G401 (cell line): ENCODE data around the gene EQTN. TPM values are rescaled to one million over a fixed set of nuclear protein-coding genes. Genes with fewer than 3 reads are reported as not detected.
A peak's percentile ranks its signal among the peaks of the same experiment; 100 is the strongest.

Experiments used
- DNase-seq: peaks from one replicate; pipeline ENCODE4 v3.0.0-alpha.2; 2015; ENCODE audit warnings: low spot score
- in situ Hi-C: cut with HindIII; loops from 2 replicates; pipeline ENCODE4 v1.10.0; 2016; ENCODE audit warnings: low sequenced_read_pairs, mixed read lengths
- total RNA-seq: library from RNA; depleted of rRNA; stranded (reverse); fragments of >200 nt; shearing (Covaris generic); gene quantifications from 2 replicates; pipeline ENCODE4 v1.2.3, GENCODE V29; 2014

EQTN gene
- total RNA-seq, 1 experiment from 2014 or later, result not detected

DNA sequence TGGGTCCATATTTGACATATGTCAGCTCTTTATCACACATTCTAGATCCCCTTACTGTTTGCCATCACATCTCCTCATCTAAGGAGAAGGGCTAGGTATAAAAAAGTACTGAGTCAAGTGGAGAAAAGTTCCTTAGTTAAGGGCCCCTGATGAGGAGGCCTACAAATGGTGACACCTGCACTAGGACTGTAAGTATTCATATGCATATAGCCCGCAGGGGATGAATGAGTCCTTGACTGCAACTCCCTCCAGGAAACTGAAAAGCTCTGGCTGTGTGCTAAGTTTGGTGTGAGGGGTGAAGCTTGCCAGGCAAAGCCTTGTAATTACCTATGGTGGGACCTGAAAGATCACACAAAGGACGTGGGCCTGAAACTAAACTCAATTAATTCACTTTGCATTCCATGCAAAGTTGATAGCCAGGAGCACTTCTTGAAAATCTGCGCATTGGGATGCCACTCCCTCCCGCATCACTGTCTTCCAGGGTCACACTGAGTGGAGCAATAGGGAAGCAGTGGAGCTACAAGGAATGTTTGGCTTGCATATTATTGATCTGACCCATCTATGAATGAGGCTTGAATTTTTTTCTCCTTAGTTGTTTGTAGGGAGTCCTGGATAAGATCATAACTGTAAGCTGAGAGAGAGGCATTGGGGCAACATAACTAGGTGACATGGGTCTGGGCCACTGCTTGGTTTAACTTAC lies 11.9 kb upstream of the EQTN start:
- in situ Hi-C loops, result no loop called here
- DNase-seq, result no peak

GRCh38 chr9:27304521-27304920 lies 7.6 kb upstream of the EQTN start:
- in situ Hi-C loops, result no loop called here
- no peak for DNase-seq

GRCh38 chr9:27303219-27303618 lies 6.3 kb upstream of the EQTN start:
- in situ Hi-C loops, result no loop called here
- DNase-seq, result no peak

- no peak for DNase-seq
- in situ Hi-C loops, result no loop called here
Observed at GRCh38 chr9:27293996-27294395, 3.0 kb downstream of the EQTN start.

DNA sequence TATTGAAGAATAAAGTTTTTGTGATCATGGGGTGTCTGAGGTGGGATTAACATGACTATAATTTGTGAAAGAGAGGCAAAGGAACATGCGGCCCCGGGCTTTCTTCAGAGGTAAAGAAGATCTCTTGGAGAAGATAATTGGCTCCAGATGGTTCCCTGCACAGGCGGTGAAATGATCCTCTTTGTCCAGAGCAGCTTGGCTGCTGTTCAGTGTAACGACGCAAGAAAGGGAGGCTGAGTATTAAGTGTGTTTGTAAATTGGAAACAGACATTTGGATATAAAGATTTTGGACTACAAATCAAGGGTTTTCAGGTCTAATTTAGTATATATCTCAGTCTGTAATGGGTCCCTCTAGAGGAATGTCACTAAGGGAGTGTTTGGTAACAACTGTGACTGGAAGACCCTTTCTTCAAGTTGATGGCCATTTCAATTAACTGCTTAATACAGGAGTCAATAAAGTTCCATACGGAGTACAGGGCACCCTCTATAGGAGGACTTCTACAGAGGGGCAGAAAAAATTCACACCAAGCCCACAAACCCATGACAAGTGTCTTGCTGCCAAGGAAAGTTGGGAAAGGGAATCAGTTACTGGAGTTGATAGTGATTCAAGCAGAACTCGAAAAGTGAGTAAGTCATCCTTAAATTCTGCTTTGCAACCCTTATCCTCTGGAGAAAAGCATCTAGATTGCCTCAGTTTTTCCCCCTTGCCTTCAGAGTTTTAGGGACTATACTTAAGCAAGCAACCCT lies 4.1 kb downstream of the EQTN start:
- no peak for DNase-seq
- in situ Hi-C loops, result no loop called here

GRCh38 chr9:27291292-27291691 lies 5.7 kb downstream of the EQTN start:
- DNase-seq, result no peak
- in situ Hi-C loops, result no loop called here

GRCh38 chr9:27282269-27282668 lies 14.7 kb downstream of the EQTN start:
- in situ Hi-C loops, result no loop called here

GRCh38 chr9:27280860-27281259 lies 16.1 kb downstream of the EQTN start:
- no peak for DNase-seq
- in situ Hi-C loops, result no loop called here

More at GRCh38 chr9:27282269-27282668, 14.7 kb downstream of the EQTN start:
- DNase-seq, result no peak

DNA sequence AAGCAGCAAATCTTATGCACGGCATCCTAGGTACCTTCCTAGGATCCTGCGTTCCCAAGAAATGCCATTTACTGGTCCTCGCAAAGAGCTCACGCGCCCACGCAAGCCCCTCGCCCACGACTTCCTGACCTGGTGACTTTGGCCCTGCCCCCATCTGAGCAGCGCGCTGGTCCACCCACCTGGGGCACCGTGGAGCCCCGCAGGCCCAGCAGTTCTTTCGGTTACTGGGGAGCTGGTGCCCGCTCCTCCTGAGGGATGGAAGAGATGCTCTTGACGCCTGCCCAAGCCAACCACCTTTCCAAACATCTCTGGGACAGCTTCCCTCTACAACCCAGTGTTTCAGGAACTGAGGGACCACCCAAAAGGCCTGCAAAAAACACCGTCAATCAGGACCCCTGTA lies 16.7 kb downstream of the EQTN start:
- in situ Hi-C loops, result no loop called here

DNA sequence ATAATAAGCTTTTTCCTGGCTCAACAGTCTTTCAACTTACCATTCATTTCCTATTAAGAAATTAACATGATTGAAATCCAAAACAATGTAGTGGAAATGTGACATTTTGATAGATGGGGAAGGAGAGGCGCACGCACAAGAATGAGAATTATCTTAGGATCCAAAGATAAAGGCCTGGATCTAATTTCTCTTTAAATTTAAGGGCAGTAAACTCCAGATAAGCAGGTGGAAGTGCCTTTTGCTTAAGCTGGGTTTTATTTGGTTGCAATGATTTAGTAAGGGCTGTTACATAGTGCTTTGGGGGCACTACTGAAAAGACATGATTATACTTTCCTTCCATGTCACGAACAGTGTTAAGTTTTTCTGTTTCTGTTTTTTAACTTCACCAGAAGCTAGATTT lies 17.3 kb downstream of the EQTN start:
- no peak for DNase-seq
- in situ Hi-C loops, result no loop called here

More for the DNA sequence above, 16.7 kb downstream of the EQTN start:
- no peak for DNase-seq

DNA sequence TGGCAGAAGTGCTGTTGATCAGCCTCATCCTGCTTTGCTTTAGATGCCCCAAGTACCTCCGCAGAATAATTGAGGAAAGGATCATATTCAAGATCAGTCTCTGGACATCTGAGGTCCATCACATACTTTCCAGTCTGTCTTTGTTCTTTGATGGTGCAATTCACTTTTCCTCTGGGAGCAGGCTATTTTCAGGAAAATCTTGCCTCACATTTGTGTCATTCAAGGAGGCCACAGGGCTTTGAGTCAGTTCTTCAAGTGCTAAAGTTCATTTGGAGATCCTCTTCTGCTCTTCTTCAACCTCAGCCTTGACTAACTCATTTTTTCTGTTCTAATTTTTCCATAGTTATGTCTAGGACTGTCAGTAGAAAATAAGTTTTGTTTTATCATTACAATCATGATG lies 18.6 kb downstream of the EQTN start:
- in situ Hi-C loops, result no loop called here
- no peak for DNase-seq

DNA sequence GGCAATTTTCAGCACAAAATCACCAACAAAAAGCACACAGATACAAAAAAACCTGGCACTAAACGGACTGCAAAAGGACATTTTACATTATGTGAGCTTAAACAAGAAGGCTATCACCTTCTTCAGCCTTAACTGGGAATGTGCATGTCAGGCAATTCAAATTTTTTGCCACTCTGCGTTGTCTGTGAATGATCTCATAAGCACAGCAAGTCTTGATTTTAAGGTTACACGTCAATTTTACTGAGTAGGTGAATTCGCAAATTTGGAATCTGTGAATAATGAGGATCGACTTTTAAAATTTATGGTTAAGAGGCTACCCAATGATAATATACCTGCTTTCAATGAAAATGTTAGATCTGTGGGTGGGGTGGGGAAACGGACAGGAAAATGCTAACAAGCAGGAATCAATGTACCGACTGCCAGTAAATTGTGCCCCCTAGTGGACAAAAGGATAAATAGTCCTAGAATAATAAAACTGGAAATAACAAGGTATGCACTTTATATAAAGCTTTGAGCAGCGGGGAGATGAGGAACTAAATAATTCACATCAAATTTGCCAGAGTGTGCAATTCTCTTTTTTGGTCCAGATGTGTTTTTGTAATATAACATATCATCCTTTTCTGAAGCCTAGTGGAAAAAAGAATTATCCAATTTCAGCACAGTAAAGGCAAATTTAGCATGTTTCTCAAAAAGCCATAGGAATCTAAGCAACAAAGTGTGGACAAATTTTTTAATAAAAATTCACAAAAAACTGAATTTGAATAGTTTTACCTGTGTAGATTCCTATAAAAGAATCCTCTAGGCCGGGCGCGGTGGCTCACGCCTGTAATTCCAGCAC lies 20.5 kb downstream of the EQTN start:
- in situ Hi-C loops, result no loop called here
- DNase-seq, result peak; percentile 74

GRCh38 chr9:27273186-27273585 lies 23.8 kb downstream of the EQTN start:
- in situ Hi-C loops, result no loop called here
- no peak for DNase-seq

DNA sequence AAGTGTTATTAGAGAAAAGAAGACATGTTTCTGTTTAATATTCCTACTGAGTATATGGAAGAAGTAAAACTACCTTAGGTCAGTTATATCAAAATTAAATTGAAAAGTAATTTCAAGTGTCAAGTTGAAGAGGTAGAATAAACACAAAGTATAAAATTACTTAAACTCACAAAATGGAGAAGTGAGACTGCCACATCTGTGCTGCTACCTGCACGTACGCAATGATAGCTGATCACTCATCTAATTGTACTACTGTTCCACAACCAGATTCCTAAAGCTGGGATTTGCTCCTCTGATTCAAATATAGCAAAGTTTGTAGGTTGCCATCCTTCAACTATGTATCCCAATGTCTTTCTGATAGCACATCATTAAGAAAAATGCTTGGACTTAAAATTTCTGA lies 24.8 kb downstream of the EQTN start:
- in situ Hi-C loops, result no loop called here
- no peak for DNase-seq

DNA sequence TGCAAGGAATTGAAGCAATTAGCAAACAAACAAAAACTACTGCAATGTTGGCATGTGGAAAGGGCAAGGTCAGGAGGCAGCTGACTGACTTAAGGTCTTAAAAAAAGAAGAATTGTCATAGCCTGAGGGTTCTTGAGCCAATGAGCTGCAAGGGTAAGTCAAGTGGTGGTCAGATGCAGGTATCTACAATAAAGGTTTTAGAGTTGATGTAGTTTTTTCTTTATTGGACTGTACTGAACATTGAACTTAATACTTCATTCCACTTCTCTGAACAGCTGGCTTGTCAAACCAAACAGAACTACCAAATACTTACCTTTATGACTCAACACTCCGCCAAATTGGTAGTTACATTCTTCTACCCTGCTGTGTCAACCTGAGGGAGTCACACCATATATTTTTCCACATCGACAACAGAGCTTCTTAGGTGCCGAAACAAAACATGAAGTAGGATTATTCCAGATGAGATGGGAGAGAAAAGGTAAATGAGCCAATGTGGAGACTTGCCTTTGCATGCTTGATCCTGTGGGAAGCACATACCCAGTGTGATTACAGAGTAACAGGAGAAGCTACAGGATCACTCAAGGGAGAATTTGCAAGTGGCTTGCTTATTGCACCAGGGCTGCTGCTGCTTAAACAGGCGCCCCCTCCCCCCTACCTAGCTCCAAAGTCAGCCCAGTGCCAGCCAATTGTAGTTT lies 35.3 kb downstream of the EQTN start:
- no peak for DNase-seq
- in situ Hi-C loops, result no loop called here

- in situ Hi-C loops, result no loop called here
- DNase-seq, result no peak
Observed at GRCh38 chr9:27260789-27261516, 36.0 kb downstream of the EQTN start.

GRCh38 chr9:27258662-27259061 lies 38.3 kb downstream of the EQTN start:
- DNase-seq, result no peak
- in situ Hi-C loops, result no loop called here

GRCh38 chr9:27248702-27249101 lies 48.2 kb downstream of the EQTN start:
- in situ Hi-C loops, result no loop called here
- DNase-seq, result no peak

GRCh38 chr9:27247756-27248155 lies 49.2 kb downstream of the EQTN start:
- DNase-seq, result no peak
- in situ Hi-C loops, result no loop called here
